Stomach (tissue), 9 donors: ENCODE results near the gene EFEMP1. TPM values are rescaled to one million over a fixed set of nuclear protein-coding genes. Genes with fewer than 3 reads are reported as not detected.
A peak's percentile ranks its signal among the peaks of the same experiment; 100 is the strongest.

ENCODE experiments used
- DNase-seq, 2 donors: peaks; one replicate each; pipeline versions ENCODE4 v3.0.0 to v3.0.0-alpha.2; 2013 to 2019
- H3K27ac ChIP-seq, 5 donors: fragments of 200-600 bp in 4 of 5; sonication (generic) in 4 of 5; one replicate each; pipeline ENCODE4 v1.5.1; 2013 to 2019; ENCODE audit warnings: mild to moderate bottlenecking in 1 of 5, moderate library complexity in 1 of 5
- H3K27me3 ChIP-seq, 3 donors: fragments of 200-600 bp; sonication (generic); one replicate each; pipeline ENCODE4 v1.5.1; 2017 to 2019; ENCODE audit warnings: mixed run types in 1 of 3
- H3K36me3 ChIP-seq, 4 donors: fragments of 200-600 bp; sonication (generic); 1 replicate in 3 of 4; 2 replicates in 1 of 4; pipeline ENCODE4 v1.5.1; 2016 to 2019
- H3K4me1 ChIP-seq, 4 donors: fragments of 200-600 bp; sonication (generic); one replicate each; pipeline ENCODE4 v1.5.1; 2016 to 2019
- H3K4me3 ChIP-seq, 4 donors: fragments of 200-600 bp; sonication (generic) in 3 of 4; one replicate each; pipeline ENCODE4 v1.5.1; 2016 to 2019; ENCODE audit warnings: mild to moderate bottlenecking in 1 of 4
- H3K9me3 ChIP-seq, 4 donors: fragments of 200-600 bp; sonication (generic); one replicate each; pipeline ENCODE4 v1.5.1; 2016 to 2019
- EP300 ChIP-seq: sonication (generic); formaldehyde crosslinking; IDR thresholded peaks from one replicate; pipeline ENCODE4 v1.6.1; 2017; ENCODE audit warnings: antibody characterized with exemption
- POLR2A ChIP-seq, 4 donors: fragments of 450-650 bp; IDR thresholded peaks; one replicate each; pipeline ENCODE4 v1.6.1; 2016; ENCODE audit warnings: antibody characterized with exemption in 4 of 4, control low read depth in 2 of 4, mild to moderate bottlenecking in 1 of 4, moderate library complexity in 1 of 4
- POLR2AphosphoS5 ChIP-seq, 3 donors: sonication (generic); formaldehyde crosslinking; IDR thresholded peaks; one replicate each; pipeline ENCODE4 v1.6.1; 2016; ENCODE audit warnings: antibody characterized with exemption in 3 of 3
- WGBS, 5 donors: extraction: QIAGEN DNeasy Blood & Tissue Kit in 3 of 5; methylation state at CpG; one replicate each; pipeline versions ENCODE4 v1.1.5 to v1.1.7; 2013 to 2018; 5-methylcytosine and 5-hydroxymethylcytosine counted together
- intact Hi-C: fragments of 100-400 bp; cut with DNase I; formaldehyde crosslinking; loops from one replicate; pipeline ENCODE4 v1.15.1; 2023; ENCODE audit warnings: low total_unique reads
- polyA plus RNA-seq, 3 donors: library from polyadenylated mRNA; stranded (reverse); fragments of 200-250 nt; gene quantifications; one replicate each; pipeline ENCODE4 v1.2.3, GENCODE V29; 2013
- total RNA-seq, 5 donors: library from RNA; depleted of rRNA; stranded (reverse); fragments of >200 nt; gene quantifications; one replicate each; pipeline versions ENCODE4 v1.1.0 to v1.2.3, GENCODE V29; 2014 to 2016
- TF ChIP-seq, protein P1 (sequence below), 7 experiments: fragments of 450-650 bp in 4 of 7; fragments of 200-600 bp in 3 of 7; sonication (generic) in 3 of 7; IDR thresholded peaks; one replicate each; pipeline ENCODE4 v1.5.1; 2016 to 2019; ENCODE audit warnings: antibody characterized with exemption in 7 of 7, control low read depth in 2 of 7, mild to moderate bottlenecking in 1 of 7
- donor health status: healthy with polysubstance abuse.
- donor health status: Bipolar disorder and iron deficiency.
- donor health status: healthy.

The EFEMP1 gene
- total and polyA plus RNA-seq, 8 donors: 18.4 to 131 (median 31.8) TPM

DNA sequence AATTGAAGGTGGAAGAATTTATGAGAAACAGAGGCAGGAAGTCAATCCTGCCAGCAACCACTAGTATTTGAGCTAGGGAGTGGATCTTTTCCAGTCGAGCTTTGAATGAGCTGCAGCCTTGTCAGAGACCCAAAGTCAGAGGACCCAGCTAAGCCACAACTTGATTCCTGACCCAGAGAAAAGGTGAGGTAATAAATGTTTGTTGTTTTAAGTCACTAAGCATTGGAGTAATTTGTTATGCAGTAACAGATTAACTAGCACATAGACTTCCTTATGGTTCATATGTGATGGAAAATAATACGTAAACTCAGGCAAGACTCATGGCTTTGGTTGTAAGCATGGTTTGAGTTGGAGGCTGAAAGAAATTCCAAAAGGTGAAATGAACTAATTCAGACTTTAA lies 21.6 kb downstream of the EFEMP1 start:
- intact Hi-C loops: no loop called here
- TF ChIP-seq POLR2AphosphoS5 (IDR thresholded peaks at IDR 0.05): no peak
- TF ChIP-seq, protein P1, sequence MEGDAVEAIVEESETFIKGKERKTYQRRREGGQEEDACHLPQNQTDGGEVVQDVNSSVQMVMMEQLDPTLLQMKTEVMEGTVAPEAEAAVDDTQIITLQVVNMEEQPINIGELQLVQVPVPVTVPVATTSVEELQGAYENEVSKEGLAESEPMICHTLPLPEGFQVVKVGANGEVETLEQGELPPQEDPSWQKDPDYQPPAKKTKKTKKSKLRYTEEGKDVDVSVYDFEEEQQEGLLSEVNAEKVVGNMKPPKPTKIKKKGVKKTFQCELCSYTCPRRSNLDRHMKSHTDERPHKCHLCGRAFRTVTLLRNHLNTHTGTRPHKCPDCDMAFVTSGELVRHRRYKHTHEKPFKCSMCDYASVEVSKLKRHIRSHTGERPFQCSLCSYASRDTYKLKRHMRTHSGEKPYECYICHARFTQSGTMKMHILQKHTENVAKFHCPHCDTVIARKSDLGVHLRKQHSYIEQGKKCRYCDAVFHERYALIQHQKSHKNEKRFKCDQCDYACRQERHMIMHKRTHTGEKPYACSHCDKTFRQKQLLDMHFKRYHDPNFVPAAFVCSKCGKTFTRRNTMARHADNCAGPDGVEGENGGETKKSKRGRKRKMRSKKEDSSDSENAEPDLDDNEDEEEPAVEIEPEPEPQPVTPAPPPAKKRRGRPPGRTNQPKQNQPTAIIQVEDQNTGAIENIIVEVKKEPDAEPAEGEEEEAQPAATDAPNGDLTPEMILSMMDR (IDR thresholded peaks at IDR 0.05): no peak
- no peak for TF ChIP-seq EP300
- TF ChIP-seq POLR2A (IDR thresholded peaks at IDR 0.05): no peak
- Histone ChIP-seq H3K36me3 (no peaks in the 10 kb centered on the region), H3K27ac (no peak overlapping the region), H3K4me3 (no peak overlapping the region), H3K4me1 (no peaks in the 10 kb centered on the region), H3K9me3 (peaks cover 0 to 6% (median 5%) of the 10 kb centered on the region in 4 donors), H3K27me3 (no peaks in the 10 kb centered on the region)
- DNase-seq: no peak
- WGBS, 5 donors: 56 to 91% (median 77%) methylated on average over 2 of the region's 2 CpGs

DNA sequence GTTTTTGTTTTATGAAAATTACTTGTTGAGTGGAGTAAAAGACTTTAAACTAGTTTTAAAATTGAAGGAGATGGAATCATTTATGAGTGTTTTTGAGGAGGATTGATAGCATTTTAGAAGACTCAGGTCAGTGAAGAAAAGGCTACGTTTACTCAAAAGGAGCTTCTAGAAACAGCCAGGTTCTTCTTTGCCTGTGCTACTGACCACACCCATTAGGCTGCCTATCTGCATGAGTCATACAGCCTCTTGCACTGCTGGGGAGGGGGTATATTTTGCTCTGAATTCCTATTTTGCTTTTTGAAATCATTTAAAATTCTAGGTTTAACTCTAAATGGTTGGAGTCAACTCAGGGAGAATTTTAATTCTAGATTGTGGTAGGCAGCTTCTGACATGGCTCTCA lies 22.3 kb downstream of the EFEMP1 start:
- H3K27ac ChIP-seq: no peak overlapping the region
- WGBS, 5 donors: 34 to 53% (median 44%) methylated on average over 1 of the region's 1 CpG
- intact Hi-C loops: no loop called here
- H3K4me1 ChIP-seq: no peaks in the 10 kb centered on the region
- H3K4me3 ChIP-seq: no peak overlapping the region
- DNase-seq: peak in 1 of 2 donors; percentile 46
- no peaks in the 10 kb centered on the region for H3K36me3 ChIP-seq
- peaks cover 0 to 6% (median 5%) of the 10 kb centered on the region in 4 donors for H3K9me3 ChIP-seq
- TF ChIP-seq POLR2A (IDR thresholded peaks at IDR 0.05) (no peak), POLR2AphosphoS5 (IDR thresholded peaks at IDR 0.05) (no peak), EP300 (no peak)
- TF ChIP-seq, protein P1 (IDR thresholded peaks at IDR 0.05): no peak
- no peaks in the 10 kb centered on the region for H3K27me3 ChIP-seq

DNA sequence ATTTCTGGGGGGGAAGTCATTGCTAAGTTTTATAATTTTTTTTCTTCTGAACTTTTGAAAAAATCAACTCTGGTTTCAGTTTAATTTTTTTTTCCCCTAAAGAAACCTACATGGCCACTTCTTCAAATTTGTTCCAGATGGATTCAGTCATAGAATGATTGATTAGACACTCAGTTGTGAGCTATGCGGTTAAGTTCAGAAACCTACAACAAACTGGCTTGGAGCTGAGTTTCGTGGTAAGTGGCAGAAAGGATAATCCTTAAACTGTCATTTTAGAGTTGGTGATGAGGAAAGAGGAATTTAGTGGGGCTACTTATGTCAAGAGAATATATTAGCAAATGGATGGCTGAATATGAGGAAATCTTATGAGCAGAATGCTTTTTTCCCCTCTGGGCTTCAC lies 23.7 kb downstream of the EFEMP1 start:
- Histone ChIP-seq H3K4me3 (no peak overlapping the region), H3K27ac (no peak overlapping the region), H3K27me3 (no peaks in the 10 kb centered on the region), H3K9me3 (peaks cover 0 to 6% (median 5%) of the 10 kb centered on the region in 4 donors), H3K36me3 (no peaks in the 10 kb centered on the region), H3K4me1 (no peaks in the 10 kb centered on the region)
- TF ChIP-seq EP300: no peak
- TF ChIP-seq, protein P1 (IDR thresholded peaks at IDR 0.05): no peak
- TF ChIP-seq POLR2AphosphoS5 (IDR thresholded peaks at IDR 0.05): no peak
- TF ChIP-seq POLR2A (IDR thresholded peaks at IDR 0.05): no peak
- 68 to 85% (median 82%) methylated on average over 2 of the region's 2 CpGs for WGBS, 5 donors
- intact Hi-C loops: no loop called here
- no peak for DNase-seq

DNA sequence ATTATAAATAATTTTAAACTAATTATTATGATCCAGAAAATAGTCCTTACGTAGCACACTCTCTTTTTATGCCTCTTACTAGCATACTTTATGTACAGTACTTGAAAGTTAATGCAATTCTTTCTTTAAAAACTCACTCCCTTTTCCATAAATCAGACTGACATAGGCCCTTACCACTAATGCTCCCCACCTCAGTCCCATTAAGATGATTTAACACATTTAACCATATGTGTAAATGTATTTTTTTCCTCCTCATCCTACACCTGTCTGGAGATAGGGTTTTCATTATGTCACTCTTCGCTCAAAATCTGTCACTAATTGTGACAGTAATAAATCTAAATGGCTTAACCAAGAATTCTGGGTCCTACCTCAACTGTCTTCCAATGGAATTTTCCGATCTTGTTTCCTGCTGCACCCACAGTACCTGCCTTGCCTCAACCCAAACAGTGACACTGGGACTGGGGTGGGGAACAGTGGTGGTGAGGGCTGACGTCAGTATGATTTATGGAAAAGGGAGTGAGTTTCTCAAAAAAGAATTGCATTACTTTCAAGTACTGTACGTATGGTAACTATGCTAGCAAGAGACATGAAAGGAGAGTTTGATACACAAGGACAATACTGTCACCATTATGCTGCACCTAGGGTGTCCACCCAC lies 25.1 kb downstream of the EFEMP1 start:
- no peak overlapping the region for H3K4me3 ChIP-seq
- 92 to 95% (median 93%) methylated on average over 5 of the region's 5 CpGs for WGBS, 5 donors
- intact Hi-C loops: no loop called here
- no peak overlapping the region for H3K27ac ChIP-seq
- TF ChIP-seq POLR2A (IDR thresholded peaks at IDR 0.05) (no peak), POLR2AphosphoS5 (IDR thresholded peaks at IDR 0.05) (no peak), EP300 (no peak)
- TF ChIP-seq, protein P1 (IDR thresholded peaks at IDR 0.05): no peak
- DNase-seq: no peak
- no peaks in the 10 kb centered on the region for H3K36me3 ChIP-seq
- H3K27me3 ChIP-seq: no peaks in the 10 kb centered on the region
- no peaks in the 10 kb centered on the region for H3K4me1 ChIP-seq
- no peaks in the 10 kb centered on the region for H3K9me3 ChIP-seq
